ENCODE data around the gene CCDC142.

Gene CCDC142

GRCh38 chr2:74424995-74425406, 57.8 kb downstream of the CCDC142 start:
- Mint-ChIP-seq H3K4me3 (no peak overlapping the region), H3K27ac (no peak overlapping the region), H3K9me3 (no peaks in the 10 kb centered on the region), H3K4me1 (peaks cover 13 to 38% of the 10 kb centered on the region in 2 donors), H3K27me3 (no peaks in the 10 kb centered on the region), H3K36me3 (peaks cover 23 to 35% of the 10 kb centered on the region in 2 donors)
- DNase-seq (no peak), ATAC-seq (replicated peaks) (no peak)

DNA sequence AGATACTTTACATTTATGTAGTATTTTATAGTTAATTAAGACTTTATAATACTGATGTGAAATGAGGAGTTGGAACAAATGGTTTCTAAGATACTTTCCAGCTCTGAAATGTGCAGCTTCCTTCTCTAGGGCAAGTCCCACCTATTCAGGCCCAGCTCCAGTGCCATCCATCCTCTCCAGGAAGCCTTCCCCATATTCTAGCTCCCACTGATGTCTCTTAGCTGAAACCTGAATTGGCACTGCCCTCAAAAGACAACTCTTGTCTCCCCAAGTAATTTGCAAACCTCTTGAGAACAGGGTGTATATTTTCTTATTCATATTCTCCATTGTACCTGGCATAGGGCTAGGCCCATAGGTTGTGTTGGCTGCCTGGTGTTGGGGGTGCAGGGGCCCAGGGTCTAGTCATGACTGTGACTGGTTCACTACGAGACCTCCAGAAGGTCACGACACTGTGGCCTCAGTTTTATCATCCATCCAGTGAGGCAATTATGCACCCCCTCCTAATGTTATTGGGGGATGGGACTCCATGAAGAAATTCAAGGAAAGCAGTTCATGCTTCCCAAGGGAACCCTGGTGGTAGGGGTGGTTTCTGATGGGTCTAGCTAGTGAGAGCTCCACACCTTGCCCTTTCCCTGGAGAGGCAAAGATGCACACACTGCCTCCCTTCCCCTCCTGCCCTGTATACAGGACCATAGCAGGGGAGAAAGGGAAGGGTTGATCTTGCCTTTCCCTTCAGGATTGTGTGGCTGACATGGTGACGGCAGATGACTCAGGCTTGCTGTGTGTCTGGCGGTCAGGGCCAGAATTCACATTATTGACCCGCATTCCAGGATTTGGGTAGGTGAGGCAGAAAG, 58.4 kb downstream of the CCDC142 start:
- H3K36me3 Mint-ChIP-seq, result peaks cover 20 to 30% of the 10 kb centered on the region in 2 donors
- H3K27ac Mint-ChIP-seq, result no peak overlapping the region
- DNase-seq, result no peak
- peaks cover 15 to 42% of the 10 kb centered on the region in 2 donors for H3K4me1 Mint-ChIP-seq
- no peaks in the 10 kb centered on the region for H3K9me3 Mint-ChIP-seq
- no peak for ATAC-seq (replicated peaks)
- no peak overlapping the region for H3K4me3 Mint-ChIP-seq
- no peaks in the 10 kb centered on the region for H3K27me3 Mint-ChIP-seq

Measured in stimulated activated naive B cell treated with anti-CD40 and anti-IgM and Interleukin-4, amounts not matched to agents 10 μg/mL and 1 μg/mL and 100 μg/mL, for 72 hours (primary cell).